ENCODE data around the gene PEX7.
"Not testable (repeated sequence)": the region's sequence is repeated elsewhere in the genome, so short reads cannot be mapped to it uniquely, and the experiment has no call there.

The PEX7 gene

GRCh38 chr6:136866872-136867416 lies 44.6 kb downstream of the PEX7 start:
- Histone ChIP-seq H3K27ac (no peak overlapping the region), H3K27me3 (no peaks in the 10 kb centered on the region)
- no peak for TF ChIP-seq CTCF (IDR thresholded peaks at IDR 0.05)

DNA sequence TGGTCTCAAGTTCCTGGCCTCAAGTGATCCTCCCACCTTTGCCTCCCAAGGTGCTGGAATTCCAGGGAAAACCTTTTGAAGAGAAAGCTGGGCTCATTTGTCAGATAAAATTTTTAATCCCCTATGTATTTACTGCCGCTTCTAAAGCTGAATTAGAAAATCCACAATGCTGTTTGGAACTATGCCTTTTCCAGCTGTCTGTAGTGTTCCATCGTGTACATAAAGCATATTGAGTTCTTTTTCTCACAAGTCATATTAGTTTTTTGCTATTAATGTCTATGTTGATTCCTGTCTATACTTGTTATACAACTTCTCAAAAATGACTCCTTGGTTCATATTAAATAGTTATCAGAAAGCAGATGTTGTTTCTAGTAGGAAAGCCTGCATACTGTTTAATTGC lies 47.1 kb downstream of the PEX7 start:
- no peak for TF ChIP-seq CTCF (IDR thresholded peaks at IDR 0.05)
- Histone ChIP-seq H3K36me3 (peaks cover 4% of the 10 kb centered on the region), H3K4me1 (ENCODE audit: control insufficient read depth in 1 of 2, insufficient read depth in 1 of 2, low read depth in 1 of 2, low read length in 1 of 2) (no peaks in the 10 kb centered on the region), H3K4me3 (ENCODE audit: low read depth in 1 of 2, low read length in 1 of 2) (no peak overlapping the region), H3K27ac (no peak overlapping the region), H3K27me3 (no peaks in the 10 kb centered on the region), H3K9me3 (peaks cover 12% of the 10 kb centered on the region)

More at GRCh38 chr6:136866872-136867416, 44.6 kb downstream of the PEX7 start:
- Histone ChIP-seq H3K36me3 (peaks cover 4% of the 10 kb centered on the region), H3K4me1 (ENCODE audit: control insufficient read depth in 1 of 2, insufficient read depth in 1 of 2, low read depth in 1 of 2, low read length in 1 of 2) (no peaks in the 10 kb centered on the region), H3K9me3 (no peaks in the 10 kb centered on the region), H3K4me3 (ENCODE audit: low read depth in 1 of 2, low read length in 1 of 2) (no peak overlapping the region)

GRCh38 chr6:136873748-136874147 lies 51.4 kb downstream of the PEX7 start:
- H3K9me3 ChIP-seq = peaks cover 12% of the 10 kb centered on the region
- no peak overlapping the region for H3K4me3 ChIP-seq (ENCODE audit: low read depth in 1 of 2, low read length in 1 of 2)
- no peak for TF ChIP-seq CTCF (IDR thresholded peaks at IDR 0.05)

DNA sequence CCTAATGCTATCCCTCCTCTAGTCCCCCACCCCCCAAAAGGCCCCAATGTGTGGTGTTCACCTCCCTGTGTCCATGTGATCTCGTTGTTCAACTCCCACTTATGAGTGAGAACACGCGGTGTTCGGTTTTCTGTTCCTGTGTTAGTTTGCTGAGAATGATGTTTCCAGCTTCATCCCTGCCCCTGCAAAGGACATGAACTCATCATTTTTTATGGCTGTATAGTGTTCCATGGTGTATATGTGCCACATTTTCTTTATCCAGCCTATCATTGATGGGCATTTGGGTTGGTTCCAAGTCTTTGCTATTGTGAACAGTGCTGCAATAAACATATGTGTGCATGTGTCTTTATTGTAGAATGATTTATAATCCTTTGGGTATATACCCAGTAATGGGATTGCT lies 54.1 kb downstream of the PEX7 start:
- H3K27me3 ChIP-seq; H3K4me1 ChIP-seq (ENCODE audit: control insufficient read depth in 1 of 2, insufficient read depth in 1 of 2, low read depth in 1 of 2, low read length in 1 of 2); H3K4me3 ChIP-seq (ENCODE audit: low read depth in 1 of 2, low read length in 1 of 2); H3K27ac ChIP-seq; H3K36me3 ChIP-seq: not testable (repeated sequence)
- peaks cover 12% of the 10 kb centered on the region for H3K9me3 ChIP-seq

More at GRCh38 chr6:136873748-136874147, 51.4 kb downstream of the PEX7 start:
- Histone ChIP-seq H3K36me3 (peaks cover 4% of the 10 kb centered on the region), H3K27ac (no peak overlapping the region), H3K27me3 (no peaks in the 10 kb centered on the region), H3K4me1 (ENCODE audit: control insufficient read depth in 1 of 2, insufficient read depth in 1 of 2, low read depth in 1 of 2, low read length in 1 of 2) (no peaks in the 10 kb centered on the region)

DNA sequence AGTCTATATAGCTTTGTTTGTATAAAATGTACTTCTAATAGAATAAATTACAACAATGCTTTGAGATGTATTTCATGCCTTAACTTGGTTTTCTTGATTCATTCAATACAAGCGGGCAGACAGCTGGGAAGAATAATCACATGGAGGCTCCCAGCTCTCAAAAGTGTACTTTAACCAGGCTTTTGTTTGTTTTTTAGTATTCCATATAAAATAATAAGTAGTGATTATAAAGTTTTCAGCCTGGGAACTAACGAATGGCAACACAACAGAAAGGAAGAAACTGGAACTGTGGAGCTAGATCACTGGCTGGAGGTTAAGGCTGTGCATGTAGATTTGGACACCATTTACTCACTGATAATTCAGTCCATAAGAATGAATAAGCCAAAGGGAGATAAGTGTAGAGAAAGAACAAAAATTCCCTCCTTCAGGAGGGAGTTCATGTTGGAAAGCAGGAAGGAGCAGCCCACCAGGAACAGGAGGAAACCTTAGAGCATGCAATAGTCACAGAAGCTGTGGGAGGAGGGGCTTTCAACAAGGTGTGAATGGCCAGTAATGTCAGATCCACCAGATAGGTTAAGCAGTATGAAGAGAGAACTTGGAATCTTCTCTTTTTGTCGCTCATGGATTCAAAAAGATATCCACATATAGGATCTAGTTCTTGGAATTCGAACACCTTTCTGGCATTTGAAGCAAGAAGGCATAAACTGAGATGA lies 58.5 kb downstream of the PEX7 start:
- Histone ChIP-seq H3K36me3 (no peaks in the 10 kb centered on the region), H3K27ac (no peak overlapping the region), H3K4me1 (ENCODE audit: control insufficient read depth in 1 of 2, insufficient read depth in 1 of 2, low read depth in 1 of 2, low read length in 1 of 2) (no peaks in the 10 kb centered on the region), H3K9me3 (no peaks in the 10 kb centered on the region), H3K27me3 (no peaks in the 10 kb centered on the region), H3K4me3 (ENCODE audit: low read depth in 1 of 2, low read length in 1 of 2) (no peak overlapping the region)
- TF ChIP-seq CTCF (IDR thresholded peaks at IDR 0.05) = no peak

GRCh38 chr6:136886091-136886490 lies 63.7 kb downstream of the PEX7 start:
- TF ChIP-seq CTCF (IDR thresholded peaks at IDR 0.05) = no peak
- Histone ChIP-seq H3K27me3 (no peaks in the 10 kb centered on the region), H3K36me3 (no peaks in the 10 kb centered on the region), H3K27ac (no peak overlapping the region), H3K4me1 (ENCODE audit: control insufficient read depth in 1 of 2, insufficient read depth in 1 of 2, low read depth in 1 of 2, low read length in 1 of 2) (peaks cover 0 to 7% of the 10 kb centered on the region in 2 experiments), H3K9me3 (no peaks in the 10 kb centered on the region), H3K4me3 (ENCODE audit: low read depth in 1 of 2, low read length in 1 of 2) (no peak overlapping the region)
